HG03196 (cell line): ENCODE results near the gene ERCC5.

Source experiments
- ATAC-seq: cut with Tn5 transposase; IDR thresholded peaks from one replicate; pipeline ENCODE4 v1.9.1; 2021; ENCODE audit not compliant: unreplicated experiment

The ERCC5 gene

GRCh38 chr13:102914339-102914930 is 68.6 kb downstream of the ERCC5 start:
- no peak for ATAC-seq

GRCh38 chr13:102915393-102915930 is 69.6 kb downstream of the ERCC5 start:
- no peak for ATAC-seq

GRCh38 chr13:102917019-102917418 is 71.2 kb downstream of the ERCC5 start:
- no peak for ATAC-seq

GRCh38 chr13:102922184-102922583 is 76.4 kb downstream of the ERCC5 start:
- no peak for ATAC-seq
